Activated B cell treated with CpG ODN at 0.5 μM for 24 hours (primary cell): ENCODE data around the gene RAB37. TPM values are rescaled to one million over a fixed set of nuclear protein-coding genes. Genes with fewer than 3 reads are reported as not detected.

ENCODE experiments used
- ATAC-seq: fragments of 200-7000 bp; cut with Tn5 transposase; one replicate; pipeline ENCODE4 v1.10.0; 2021; ENCODE audit warnings: low read depth, mild to moderate bottlenecking, moderate library complexity
- CTCF ChIA-PET: fragments of 350-600 bp; sonication (Branson Sonifier 250); formaldehyde crosslinking; loops from one replicate; lab custom pipeline; 2021; ENCODE audit warnings: antibody characterized with exemption; lab: Charles Lee
- POLR2A ChIA-PET: fragments of 350-600 bp; sonication (Branson Sonifier 250); formaldehyde crosslinking; loops from one replicate; lab custom pipeline; 2021; ENCODE audit warnings: antibody characterized with exemption; lab: Charles Lee
- DNase-seq: peaks from one replicate; pipeline ENCODE4 v3.0.0; 2022
- H3K27ac Mint-ChIP-seq: one replicate; pipeline ENCODE4 v1.8.0; 2020; ENCODE audit warnings: mixed read lengths
- H3K27me3 Mint-ChIP-seq: one replicate; pipeline ENCODE4 v1.8.0; 2021; ENCODE audit warnings: mixed read lengths
- H3K36me3 Mint-ChIP-seq: one replicate; pipeline ENCODE4 v1.8.0; 2021; ENCODE audit warnings: low read depth, mixed read lengths
- H3K4me1 Mint-ChIP-seq: one replicate; pipeline ENCODE4 v1.8.0; 2021; ENCODE audit warnings: mixed read lengths
- H3K4me3 Mint-ChIP-seq: one replicate; pipeline ENCODE4 v1.8.0; 2020; ENCODE audit warnings: mild to moderate bottlenecking, mixed read lengths
- H3K9me3 Mint-ChIP-seq: one replicate; pipeline ENCODE4 v1.8.0; 2020; ENCODE audit warnings: mixed read lengths
- CTCF ChIP-seq: fragments of 200-600 bp; IDR thresholded peaks from one replicate; pipeline ENCODE4 v1.8.0; 2022; ENCODE audit warnings: antibody characterized with exemption, mild to moderate bottlenecking
- intact Hi-C: fragments of 100-400 bp; cut with micrococcal nuclease; formaldehyde crosslinking; loops from one replicate; pipeline ENCODE4 v1.15.1; 2024
- total RNA-seq: library from RNA; stranded (reverse); gene quantifications from 2 replicates; pipeline ENCODE4 v1.2.3, GENCODE V29; 2022

The RAB37 gene
- total RNA-seq, 1 donor from 2014 or later = 11.1 TPM

DNA sequence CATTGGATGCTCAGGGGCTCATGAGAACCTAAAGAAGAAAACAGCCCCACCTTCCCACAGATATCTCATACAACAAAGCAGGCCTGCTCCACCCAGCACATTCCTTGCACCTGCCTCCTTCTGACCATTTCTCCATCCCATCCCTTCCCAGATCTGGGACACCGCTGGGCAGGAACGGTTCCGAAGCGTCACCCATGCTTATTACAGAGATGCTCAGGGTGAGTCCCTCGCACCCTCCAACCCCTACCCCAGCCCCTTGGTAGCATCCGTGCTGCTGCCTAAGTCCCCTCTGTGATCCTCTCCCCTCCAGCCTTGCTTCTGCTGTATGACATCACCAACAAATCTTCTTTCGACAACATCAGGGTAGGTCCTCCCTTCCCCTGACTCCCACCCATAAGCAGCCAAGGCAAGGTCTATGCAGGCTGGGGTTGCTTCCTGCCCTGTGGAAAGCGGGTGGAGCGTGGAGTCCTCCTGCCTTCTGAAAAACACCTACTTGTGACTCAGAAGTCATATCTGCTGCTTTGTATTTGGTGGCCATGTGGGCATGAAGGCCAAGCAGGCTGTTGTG is 6.0 kb downstream of the RAB37 start:
- Mint-ChIP-seq H3K27ac (peak overlapping the region; percentile 73), H3K36me3 (no peaks in the 10 kb centered on the region), H3K27me3 (no peaks in the 10 kb centered on the region), H3K4me3 (peak overlapping the region; percentile 46), H3K9me3 (no peaks in the 10 kb centered on the region), H3K4me1 (peaks cover 76% of the 10 kb centered on the region)
- CTCF ChIA-PET = interaction anchor here (0.6 to 2.5 kb wide), 5 partner anchors 16 to 122 kb away, joined by 3 to 25 read pairs (median 8); no protein-coding TSS in a partner anchor
- DNase-seq (no peak), ATAC-seq (no peak)
- intact Hi-C loops = no loop called here
- no peak for TF ChIP-seq CTCF
- POLR2A ChIA-PET = interaction anchor here (1.2 to 1.8 kb wide), 3 partner anchors 27 to 130 kb away, joined by 4 to 10 read pairs (median 6); partner anchors contain the start of gene FDXR

GRCh38 chr17:74743755-74744154 is 6.7 kb downstream of the RAB37 start:
- intact Hi-C loops = loop anchor here (1.0 to 2.0 kb wide), 5 partner anchors 15 to 215 kb away; no protein-coding TSS in a partner anchor
- H3K27ac Mint-ChIP-seq = peak overlapping the region; percentile 70
- H3K9me3 Mint-ChIP-seq = no peaks in the 10 kb centered on the region
- no peak for ATAC-seq
- peaks cover 69% of the 10 kb centered on the region for H3K4me1 Mint-ChIP-seq
- ChIA-PET CTCF (interaction anchor here (0.8 to 4.4 kb wide), 5 partner anchors 26 to 215 kb away, joined by 3 to 53 read pairs (median 29); partner anchors contain the start of gene GRIN2C), POLR2A (interaction anchor here (1.2 kb wide), 1 partner anchor 27 kb away, joined by 3 read pairs; no protein-coding TSS in a partner anchor)
- no peak for TF ChIP-seq CTCF
- DNase-seq = no peak
- no peaks in the 10 kb centered on the region for H3K36me3 Mint-ChIP-seq
- H3K4me3 Mint-ChIP-seq = no peak overlapping the region
- H3K27me3 Mint-ChIP-seq = no peaks in the 10 kb centered on the region

DNA sequence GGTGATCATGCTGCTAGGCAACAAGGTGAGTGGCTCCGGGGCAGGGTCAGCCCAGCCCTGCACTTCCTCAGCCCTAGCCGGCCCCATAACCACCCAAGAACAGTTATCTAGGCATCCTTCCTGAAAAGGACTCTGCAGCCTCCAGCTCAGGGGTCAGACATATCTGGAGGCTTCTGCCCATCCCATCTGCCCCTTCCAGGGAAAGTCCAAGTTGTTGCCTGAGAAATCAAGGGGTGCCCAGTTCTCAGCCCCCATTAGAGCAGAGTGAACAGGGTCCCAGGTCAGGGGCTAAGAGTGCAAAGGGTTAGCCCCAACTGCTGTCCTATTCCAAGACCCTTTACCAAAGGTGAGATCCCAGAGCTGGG is 7.3 kb downstream of the RAB37 start:
- H3K27me3 Mint-ChIP-seq = no peaks in the 10 kb centered on the region
- H3K9me3 Mint-ChIP-seq = no peaks in the 10 kb centered on the region
- TF ChIP-seq CTCF = no peak
- no peaks in the 10 kb centered on the region for H3K36me3 Mint-ChIP-seq
- intact Hi-C loops = loop anchor here (1.0 to 2.0 kb wide), 5 partner anchors 14 to 214 kb away; no protein-coding TSS in a partner anchor
- DNase-seq = no peak
- ChIA-PET CTCF (interaction anchor here (0.7 to 4.4 kb wide), 13 partner anchors 9 to 214 kb away, joined by 3 to 53 read pairs (median 10); partner anchors contain the start of gene GRIN2C), POLR2A (interaction anchor here (1.2 to 1.3 kb wide), 2 partner anchors 19 to 26 kb away, joined by 3 to 5 read pairs; no protein-coding TSS in a partner anchor)
- H3K4me3 Mint-ChIP-seq = no peak overlapping the region
- H3K4me1 Mint-ChIP-seq = peaks cover 64% of the 10 kb centered on the region
- no peak for ATAC-seq
- peak overlapping the region; percentile 70 for H3K27ac Mint-ChIP-seq

- Mint-ChIP-seq H3K27me3 (no peaks in the 10 kb centered on the region), H3K4me1 (peaks cover 65% of the 10 kb centered on the region), H3K4me3 (peak overlapping the region; percentile 50), H3K9me3 (no peaks in the 10 kb centered on the region), H3K36me3 (no peaks in the 10 kb centered on the region), H3K27ac (peak overlapping the region; percentile 65)
- intact Hi-C loops = loop anchor here (1.0 to 2.0 kb wide), 5 partner anchors 14 to 213 kb away; no protein-coding TSS in a partner anchor
- ChIA-PET POLR2A (interaction anchor here (1.2 to 6.7 kb wide), 5 partner anchors 8 to 26 kb away, joined by 3 to 76 read pairs (median 5); partner anchors contain the start of gene RAB37), CTCF (interaction anchor here (0.7 to 4.4 kb wide), 19 partner anchors 8 to 214 kb away, joined by 3 to 53 read pairs (median 9); partner anchors contain the start of genes GRIN2C and RAB37)
- DNase-seq = peak; percentile 86
- TF ChIP-seq CTCF = peak; percentile 89
- peak; percentile 15 for ATAC-seq
These were observed 7.9 kb downstream of the RAB37 start for GRCh38 chr17:74744714-74745547.
